Measurements from ENCODE around the gene DOK7.

Gene DOK7

GRCh38 chr4:3475041-3475712 lies 12.1 kb downstream of the DOK7 start:
- DNase-seq (ENCODE audit: low read depth, low spot score), result no peak

- no peak for DNase-seq (ENCODE audit: low read depth, low spot score)
Measured at GRCh38 chr4:3475713-3476260, 12.7 kb downstream of the DOK7 start.

- DNase-seq (ENCODE audit: low read depth, low spot score), result no peak
Measured at GRCh38 chr4:3476341-3476747, 13.2 kb downstream of the DOK7 start.

GRCh38 chr4:3476936-3477749 lies 14.0 kb downstream of the DOK7 start:
- no peak for DNase-seq (ENCODE audit: low read depth, low spot score)

DNA sequence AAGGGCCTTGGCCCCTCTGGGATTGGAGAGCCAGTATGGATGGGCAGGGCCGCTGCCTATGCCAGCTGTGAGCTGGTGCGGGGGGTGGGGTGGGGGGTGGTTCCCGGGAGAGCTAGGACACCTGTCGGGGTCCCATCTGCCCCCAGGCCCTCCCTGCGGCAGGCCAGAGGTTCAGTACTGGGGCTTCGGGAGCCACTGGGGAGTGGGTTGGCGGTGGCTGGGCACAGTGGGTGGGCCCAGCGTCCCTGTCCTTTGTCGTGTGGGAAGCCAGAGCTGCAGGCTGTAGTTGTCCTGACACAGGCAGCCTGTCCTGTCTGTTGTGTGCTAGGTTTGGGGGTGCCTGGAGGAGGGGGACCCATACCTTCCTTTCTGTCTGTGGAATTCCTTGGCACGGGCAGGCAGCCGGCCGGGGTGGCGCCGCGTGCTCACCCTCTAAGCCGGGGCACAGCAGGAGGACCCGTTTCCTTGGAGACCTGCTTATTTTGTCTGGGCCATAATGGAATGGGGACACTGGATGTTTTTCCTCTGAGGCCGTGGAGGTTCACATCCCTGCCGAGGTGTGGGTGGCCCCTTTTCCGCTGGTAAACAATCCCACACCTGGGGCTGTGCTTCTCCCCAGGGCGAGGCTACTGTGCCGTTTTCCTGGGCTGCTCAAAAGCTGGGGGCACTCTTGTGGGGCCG lies 14.8 kb downstream of the DOK7 start:
- DNase-seq (ENCODE audit: low read depth, low spot score), result no peak

GRCh38 chr4:3478446-3479357 lies 15.6 kb downstream of the DOK7 start:
- no peak for DNase-seq (ENCODE audit: low read depth, low spot score)

GRCh38 chr4:3479358-3480101 lies 16.4 kb downstream of the DOK7 start:
- DNase-seq (ENCODE audit: low read depth, low spot score), result no peak

- peak; percentile 58 for DNase-seq (ENCODE audit: low read depth, low spot score)
Measured at GRCh38 chr4:3480528-3481112, 17.5 kb downstream of the DOK7 start.

GRCh38 chr4:3481113-3481531 lies 18.0 kb downstream of the DOK7 start:
- no peak for DNase-seq (ENCODE audit: low read depth, low spot score)

DNA sequence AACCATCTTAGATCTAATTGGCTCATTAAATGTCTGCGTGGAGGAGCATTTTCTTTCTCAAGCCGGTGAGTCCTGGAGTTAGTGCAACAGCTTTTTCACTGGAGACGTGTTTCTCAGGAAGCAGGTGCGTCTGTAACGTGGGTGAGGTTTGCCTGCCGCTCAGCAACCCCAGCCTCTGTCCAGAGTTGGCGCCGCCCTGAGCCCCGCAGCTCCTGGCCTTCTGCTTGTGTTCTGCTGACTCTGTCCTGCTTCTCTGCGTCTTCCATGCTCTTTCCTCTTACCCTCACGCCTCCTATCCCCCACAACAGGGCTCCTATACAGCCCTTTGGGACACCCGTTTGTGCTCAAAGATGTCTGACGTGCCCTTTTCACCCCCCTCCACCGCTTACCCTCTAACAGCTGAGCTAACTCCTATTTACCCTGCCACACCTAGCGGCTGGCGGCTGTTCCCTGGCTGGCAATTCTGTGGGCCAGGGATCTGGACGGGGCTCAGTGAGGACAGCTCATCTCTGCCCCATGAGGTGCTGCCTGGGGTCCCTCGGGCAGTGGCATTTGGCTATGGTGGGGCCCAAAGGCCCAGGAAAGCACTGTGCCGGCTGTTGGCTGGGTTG lies 18.8 kb downstream of the DOK7 start:
- DNase-seq (ENCODE audit: low read depth, low spot score), result no peak

- no peak for DNase-seq (ENCODE audit: low read depth, low spot score)
Measured at GRCh38 chr4:3482707-3483106, 19.6 kb downstream of the DOK7 start.

DNA sequence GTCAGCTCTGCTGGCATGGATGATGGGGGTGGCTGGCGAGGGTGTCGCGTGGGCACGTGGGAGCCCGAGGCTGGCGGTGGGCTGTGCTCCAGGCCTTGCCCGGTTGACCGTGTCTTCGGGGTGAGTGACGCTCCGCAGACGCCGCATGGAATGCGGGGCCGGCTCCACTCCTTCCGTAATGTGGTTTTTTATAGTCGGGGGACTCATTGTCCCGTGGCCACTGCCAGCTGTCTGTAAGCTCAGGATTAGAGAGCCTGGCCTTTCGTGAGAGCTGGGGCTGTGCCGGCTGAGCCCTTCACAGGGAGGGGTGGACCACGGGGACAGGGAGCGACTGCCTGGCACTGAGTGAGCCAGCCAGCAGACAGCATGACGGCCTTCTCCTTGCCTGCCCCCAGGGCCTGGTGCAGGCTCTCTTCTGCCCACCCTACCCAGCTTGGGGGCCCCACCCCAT lies 20.4 kb downstream of the DOK7 start:
- DNase-seq (ENCODE audit: low read depth, low spot score), result no peak

DNA sequence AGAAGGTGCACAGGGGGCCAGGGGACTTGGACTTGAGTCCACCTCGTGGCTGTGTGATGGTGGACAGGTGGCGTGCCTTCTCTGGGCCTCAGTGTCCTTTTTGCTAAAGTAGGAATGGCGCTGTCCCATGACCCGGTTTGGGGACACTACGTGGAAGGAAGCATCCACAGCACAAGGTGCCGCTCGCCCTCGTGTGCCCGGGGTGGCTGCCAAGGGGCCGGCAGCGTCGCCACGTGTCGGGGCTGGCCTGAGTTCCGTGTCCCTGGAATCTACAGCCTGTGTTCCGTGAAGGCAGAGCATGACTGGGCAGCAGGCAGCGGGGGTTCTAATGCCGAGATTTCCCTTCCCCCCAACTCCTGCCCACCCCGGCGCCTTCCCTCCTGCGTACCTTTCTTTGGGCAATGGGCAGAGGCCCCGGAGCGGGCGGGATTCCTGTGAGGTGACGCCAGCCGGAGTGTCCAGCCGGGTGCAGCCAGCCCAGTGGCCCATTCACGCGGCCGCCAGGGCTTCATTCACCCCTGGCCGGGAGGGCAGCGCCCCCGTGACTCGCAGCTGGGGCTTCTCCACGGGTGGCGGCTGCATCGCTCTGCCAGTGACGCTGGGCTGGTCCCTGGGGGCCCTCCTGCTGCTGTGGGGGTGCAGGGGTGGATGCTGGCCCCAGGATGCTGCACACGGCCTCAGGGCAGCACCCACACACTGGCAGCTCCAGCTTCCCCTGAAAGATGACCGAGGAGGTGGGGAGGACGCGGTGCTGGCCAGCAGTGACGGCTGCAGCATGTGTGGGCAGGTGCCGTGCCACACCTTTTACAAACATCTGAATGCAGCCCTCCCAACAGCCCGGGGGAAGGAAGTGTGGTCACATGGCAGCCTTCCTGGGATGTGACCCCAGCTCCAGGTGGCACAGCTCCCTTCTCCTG lies 21.2 kb downstream of the DOK7 start:
- DNase-seq (ENCODE audit: low read depth, low spot score), result no peak

- DNase-seq (ENCODE audit: low read depth, low spot score), result no peak
Measured at GRCh38 chr4:3485011-3485791, 22.1 kb downstream of the DOK7 start.

DNA sequence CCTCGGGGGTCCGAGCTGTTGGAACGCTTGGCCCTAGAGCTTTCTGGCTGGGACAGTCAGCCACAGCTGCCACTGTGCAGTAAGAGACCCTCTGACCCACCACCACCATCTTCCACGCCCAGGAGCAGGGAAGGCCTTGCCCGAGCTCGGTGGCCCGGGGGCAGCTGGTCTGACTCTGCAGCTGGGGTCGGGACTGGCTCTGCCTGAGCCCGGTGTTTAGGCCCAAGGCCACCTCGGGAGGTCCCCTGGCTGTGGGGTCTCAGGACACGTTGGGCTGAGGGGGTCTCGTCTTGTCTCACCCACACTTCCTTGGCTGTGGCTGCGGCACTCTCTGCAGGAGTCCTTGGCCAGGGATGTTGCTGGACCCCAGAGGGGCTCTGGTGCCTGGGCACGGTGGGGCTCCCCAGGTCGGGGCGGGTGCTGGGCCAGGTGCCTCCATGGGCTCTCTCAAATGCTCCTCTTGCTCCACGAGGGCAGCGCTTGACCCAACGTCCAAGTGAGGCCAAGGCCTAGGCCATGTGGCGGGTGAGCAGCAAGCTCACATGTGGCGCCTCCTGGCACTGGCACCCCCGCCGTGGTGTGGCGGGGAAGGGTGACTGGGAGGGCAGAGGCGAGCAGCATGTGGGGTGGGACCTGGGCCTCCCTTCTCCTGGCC lies 22.9 kb downstream of the DOK7 start:
- DNase-seq (ENCODE audit: low read depth, low spot score), result no peak

- no peak for DNase-seq (ENCODE audit: low read depth, low spot score)
Measured at GRCh38 chr4:3486541-3487540, 23.7 kb downstream of the DOK7 start.
